Right ventricle myocardium superior (tissue), 1 donor: ENCODE results near the gene SLC14A1. TPM values are rescaled to one million over a fixed set of nuclear protein-coding genes. Genes with fewer than 3 reads are reported as not detected.
A peak's percentile ranks its signal among the peaks of the same experiment; 100 is the strongest.

Experiments
- ATAC-seq: fragments of 200-7000 bp; cut with Tn5 transposase; one replicate; pipeline ENCODE4 v1.9.1; 2020; ENCODE audit warnings: mild to moderate bottlenecking; ENCODE audit not compliant: poor library complexity
- DNase-seq: peaks from one replicate; pipeline ENCODE4 v3.0.0-alpha.2; 2020
- intact Hi-C: fragments of 100-400 bp; cut with DNase I; formaldehyde crosslinking; loops from one replicate; pipeline ENCODE4 v1.11.2; 2022
- total RNA-seq: library from RNA; stranded (reverse); fragmentation: NEBNext Ultra II Directional; extraction: Animal tissue kit (Norgen Biotek cat#: 25700); gene quantifications from one replicate; pipeline ENCODE4 v1.2.1, GENCODE V29; 2021
- donor health status: DM: no; HTN: yes; CAD: no; lungs with severe emphysema.

Gene SLC14A1
- total RNA-seq, 1 donor from 2014 or later, result 32.8 TPM

DNA sequence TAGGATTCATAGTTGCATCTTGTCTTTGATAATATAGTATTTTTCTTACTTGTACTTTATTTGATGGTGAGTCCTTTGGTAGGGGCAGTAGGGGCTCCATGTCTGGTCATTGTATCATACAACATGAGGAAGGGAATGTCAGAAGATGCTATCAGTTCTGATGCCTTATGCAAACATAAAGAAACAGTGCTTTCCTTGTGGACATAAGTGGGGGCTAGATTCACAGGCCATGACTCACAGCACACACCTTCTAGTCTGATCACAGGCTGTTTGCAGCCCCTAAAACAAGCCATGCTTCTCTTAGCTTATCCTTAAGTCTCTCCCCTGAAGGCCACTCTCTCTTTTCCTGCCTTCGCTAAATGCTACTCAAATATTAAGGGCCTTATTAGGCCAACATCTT is 10.7 kb upstream of the SLC14A1 start:
- DNase-seq (no peak), ATAC-seq (no peak)
- intact Hi-C loops, result no loop called here

DNA sequence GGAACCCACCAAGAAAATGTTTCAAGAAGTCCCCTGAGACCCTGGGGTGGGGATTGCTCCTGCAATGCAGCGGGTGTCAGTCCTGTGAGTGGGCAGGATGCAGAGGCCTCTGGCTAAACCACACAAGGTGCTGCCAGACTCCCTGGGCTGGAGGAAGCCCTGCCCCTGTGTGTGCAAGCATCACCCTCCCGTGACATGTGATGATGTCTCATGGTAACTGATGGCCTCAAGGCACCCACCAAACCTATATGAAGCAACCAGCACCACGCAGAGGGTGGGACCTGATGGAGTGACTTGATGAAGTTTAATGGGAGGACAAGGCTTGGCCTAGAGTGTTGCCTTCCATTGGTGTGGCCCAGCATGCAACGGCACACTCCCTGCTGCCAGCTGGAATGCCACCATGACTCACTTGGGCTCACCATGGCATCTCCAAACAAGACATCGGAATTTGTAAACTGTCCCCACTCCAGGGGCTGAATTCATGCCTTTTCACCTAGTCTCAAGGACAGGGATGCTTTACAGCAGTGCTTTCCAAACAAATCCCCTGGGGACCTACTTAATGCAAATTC is 8.7 kb upstream of the SLC14A1 start:
- intact Hi-C loops, result no loop called here
- no peak for DNase-seq
- ATAC-seq, result no peak

DNA sequence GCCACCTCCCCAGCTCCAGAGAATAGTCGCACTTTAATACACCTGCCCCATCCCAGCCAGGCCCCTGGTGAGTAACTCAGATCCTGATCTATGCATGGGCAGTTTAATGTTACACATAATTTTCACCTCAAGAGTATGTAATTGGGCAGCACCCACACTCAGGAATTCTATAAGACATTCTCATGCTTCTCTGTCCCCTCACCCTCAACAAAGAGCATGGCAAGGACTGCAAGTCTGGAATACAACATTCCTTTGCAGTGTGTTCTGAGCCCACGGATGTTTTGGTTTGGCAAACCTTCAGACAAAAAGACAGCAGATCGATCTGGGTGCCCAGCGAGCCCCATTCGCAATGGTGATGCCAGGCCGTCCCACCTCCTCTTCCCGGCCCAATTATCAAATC is 4.9 kb upstream of the SLC14A1 start:
- intact Hi-C loops, result no loop called here
- DNase-seq (no peak), ATAC-seq (no peak)

DNA sequence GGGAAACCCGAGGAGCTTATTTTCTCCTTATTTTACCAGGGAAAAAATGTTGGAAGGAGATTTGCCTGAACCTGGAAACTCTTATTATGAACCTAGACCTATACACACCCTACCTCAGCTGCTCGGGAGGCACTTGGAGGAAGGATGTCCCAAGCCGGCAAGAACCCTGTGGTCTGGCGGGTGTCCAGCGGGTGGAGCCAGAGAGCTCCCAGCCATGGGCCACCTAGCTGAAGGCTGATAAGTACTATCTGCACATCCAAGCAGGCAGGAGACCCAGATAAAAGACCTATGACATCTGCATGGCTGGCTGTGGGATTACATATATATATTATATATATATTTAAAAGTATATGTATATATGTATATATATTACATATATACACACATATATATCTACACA is 1.1 kb upstream of the SLC14A1 start:
- ATAC-seq (peak; percentile 78), DNase-seq (peak; percentile 82)
- intact Hi-C loops, result loop anchor here (2.0 kb wide), 1 partner anchor 116 kb away; no protein-coding TSS in a partner anchor

DNA sequence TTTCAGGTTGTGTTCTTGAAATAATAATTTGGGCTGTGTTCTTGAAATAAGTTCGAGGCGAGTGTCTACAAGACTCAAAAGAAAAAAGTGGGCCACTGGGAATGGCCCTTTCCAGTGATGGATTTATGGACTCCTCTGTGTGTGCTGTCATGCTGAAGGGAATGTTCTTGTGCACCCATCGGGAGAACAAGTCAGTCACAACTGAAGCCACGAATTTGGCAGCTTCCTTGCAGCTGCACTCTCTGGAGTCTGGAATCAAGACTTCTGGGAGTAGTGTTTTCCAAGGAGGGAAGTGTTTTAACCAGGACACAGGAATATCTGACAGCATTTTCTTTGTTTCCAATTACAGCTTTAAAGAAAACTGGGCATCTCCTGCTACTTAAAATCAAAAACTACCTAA is 620 bp downstream of the SLC14A1 start:
- intact Hi-C loops, result no loop called here
- DNase-seq (no peak), ATAC-seq (no peak)

DNA sequence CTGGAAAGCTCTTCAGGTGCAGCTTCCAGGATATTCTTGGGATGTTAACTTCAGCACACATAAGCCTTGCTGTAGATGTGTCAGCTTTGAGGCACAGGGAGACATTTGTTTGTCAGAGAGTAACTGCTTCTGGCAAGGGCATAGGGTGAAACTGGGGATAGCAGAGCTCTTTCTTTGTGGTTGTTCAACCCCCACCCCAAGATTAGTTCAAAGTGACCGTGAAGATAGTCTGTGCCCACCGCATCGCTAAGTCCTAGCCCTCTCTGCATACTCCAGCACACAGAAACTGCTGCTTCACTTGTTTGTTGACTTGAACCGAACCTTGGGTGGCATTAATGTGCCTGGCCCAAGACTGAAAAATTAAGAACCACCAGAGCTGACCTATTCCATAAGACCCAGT is 1.4 kb downstream of the SLC14A1 start:
- intact Hi-C loops, result no loop called here
- no peak for DNase-seq
- no peak for ATAC-seq

DNA sequence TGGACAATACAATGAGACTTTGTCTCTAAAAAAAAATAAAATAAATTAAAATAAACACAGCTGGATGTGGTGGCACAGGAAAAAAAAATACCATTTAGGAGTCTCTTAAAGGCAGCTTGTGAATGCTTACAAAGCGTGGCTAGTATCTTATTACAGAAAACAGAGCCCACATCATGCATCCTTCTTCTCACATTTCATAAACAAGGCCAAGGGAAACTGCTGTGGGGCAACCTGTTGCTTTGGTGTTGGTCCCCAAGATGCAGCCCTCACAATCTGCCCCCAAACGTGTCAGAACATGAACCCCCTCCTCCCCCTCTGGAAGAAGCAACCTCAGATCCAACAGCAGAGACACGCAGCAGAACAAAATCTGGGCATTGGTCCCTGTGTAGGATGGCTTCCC is 2.6 kb downstream of the SLC14A1 start:
- no peak for DNase-seq
- intact Hi-C loops, result no loop called here
- ATAC-seq, result no peak

DNA sequence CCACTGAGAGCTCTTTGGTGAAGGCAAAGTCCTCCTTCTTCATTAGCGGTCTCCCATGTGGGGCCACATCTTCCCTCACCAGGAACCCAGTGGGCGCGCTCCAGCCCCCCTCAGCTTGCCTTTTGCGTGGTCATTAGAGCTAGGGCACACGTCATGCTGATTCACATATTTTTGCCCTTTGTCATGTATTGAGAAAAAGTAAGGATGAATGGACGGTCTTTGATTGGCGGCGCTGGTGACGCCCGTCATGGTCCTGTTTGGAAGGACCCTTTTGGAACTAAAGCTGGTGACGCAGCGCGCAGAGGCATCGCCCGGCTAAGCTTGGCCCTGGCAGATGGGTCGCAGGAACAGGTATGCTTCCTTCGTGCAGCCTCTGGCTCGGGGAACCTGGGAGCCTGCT is 3.1 kb downstream of the SLC14A1 start:
- intact Hi-C loops, result no loop called here
- ATAC-seq (no peak), DNase-seq (no peak)

DNA sequence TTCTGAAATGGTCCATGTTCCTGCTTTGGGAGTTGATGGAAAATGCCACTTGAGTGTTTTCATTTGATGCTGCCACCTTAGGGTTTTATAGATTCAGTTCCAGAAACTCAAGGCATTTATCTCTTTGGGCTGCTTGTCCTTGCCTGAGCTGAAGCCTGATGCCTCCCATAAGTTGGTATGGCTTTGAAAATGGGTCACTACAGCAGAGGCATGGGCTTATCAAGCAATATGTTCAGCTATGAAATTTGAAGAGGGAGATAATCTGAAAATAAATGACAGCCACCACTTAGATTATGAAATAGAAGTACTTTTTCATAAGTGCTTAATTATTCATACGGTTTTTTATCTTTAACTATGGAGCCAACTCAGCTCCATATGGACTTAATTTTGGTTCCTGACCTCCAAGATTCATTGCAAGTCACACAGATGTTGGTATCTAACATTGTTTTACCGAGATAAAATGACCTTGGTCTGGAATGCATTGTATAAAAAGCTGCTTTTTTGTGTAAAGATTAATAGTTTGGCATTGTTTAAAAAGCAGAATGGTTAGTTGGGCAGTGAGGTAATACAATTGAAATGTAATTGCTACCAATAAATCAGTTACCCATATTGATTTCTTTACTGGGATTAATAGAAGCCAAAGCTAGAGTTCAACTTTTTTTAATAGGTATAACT is 4.5 kb downstream of the SLC14A1 start:
- no peak for ATAC-seq
- intact Hi-C loops, result no loop called here
- no peak for DNase-seq

DNA sequence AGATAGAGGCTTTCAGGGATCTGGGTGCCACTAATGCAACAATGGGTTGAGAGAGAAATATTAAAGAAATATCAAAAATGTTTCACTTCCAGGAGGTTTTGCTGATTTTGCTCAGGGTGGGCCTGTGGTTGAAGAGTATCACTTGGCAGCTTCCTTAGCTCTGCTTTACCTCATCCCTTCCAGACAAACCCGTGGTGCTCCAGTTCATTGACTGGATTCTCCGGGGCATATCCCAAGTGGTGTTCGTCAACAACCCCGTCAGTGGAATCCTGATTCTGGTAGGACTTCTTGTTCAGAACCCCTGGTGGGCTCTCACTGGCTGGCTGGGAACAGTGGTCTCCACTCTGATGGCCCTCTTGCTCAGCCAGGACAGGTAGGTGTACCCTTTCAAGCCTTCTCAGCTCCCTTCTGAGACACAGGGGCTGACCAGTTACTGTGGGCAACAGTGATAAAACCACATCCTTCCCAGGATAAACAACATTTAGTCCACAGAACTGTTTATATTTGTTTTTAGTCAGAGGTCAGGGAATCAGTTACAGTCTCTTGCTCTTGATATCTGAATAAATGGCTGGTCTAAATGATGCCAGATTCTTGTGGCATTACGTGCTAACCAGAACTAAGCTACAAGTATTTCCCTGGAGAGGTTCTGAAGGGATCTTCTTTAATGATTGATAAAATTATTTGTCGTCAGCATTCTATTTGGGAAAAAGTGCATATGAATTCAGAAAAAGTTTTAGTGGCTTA is 7.0 kb downstream of the SLC14A1 start:
- no peak for ATAC-seq
- DNase-seq, result no peak
- intact Hi-C loops, result no loop called here

DNA sequence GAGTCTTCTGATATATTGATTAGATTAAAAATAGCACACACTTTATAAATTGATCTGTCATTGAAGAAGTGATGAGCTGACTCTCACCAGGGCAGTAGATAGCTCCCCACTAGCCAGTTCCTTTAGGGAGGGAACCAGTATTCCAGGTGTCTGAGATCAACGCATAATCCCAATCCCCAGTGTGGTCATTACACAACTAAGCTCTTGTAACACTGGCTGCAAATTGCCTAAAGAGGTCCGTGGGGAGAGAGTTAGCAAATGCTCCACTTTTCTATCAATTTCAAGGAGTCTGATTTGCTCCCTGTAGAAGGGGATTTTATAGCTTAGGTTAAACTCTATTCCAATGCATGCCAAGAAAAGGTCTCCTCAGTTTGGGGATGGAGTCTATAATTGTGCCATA is 7.7 kb downstream of the SLC14A1 start:
- ATAC-seq (no peak), DNase-seq (no peak)
- intact Hi-C loops, result no loop called here

DNA sequence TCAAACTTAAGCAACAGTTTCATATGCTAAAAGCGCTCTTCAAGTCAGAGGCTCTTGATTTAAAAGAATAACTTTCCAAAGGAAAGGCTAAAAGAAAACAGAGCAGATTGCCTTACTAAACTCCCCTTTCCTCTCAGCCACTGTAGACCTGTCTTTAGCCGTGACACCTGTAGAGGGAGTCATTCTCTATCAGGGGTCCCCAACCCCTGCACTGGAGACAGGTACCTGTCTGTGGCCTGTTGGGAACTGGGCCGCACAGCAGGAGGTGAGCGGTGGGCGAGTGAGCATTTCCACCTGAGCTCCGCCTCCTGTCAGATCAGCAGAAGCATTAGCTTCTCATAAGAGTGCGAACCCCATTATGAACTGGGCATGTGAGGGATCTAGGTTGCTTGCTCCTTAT is 9.6 kb downstream of the SLC14A1 start:
- DNase-seq, result no peak
- no peak for ATAC-seq
- intact Hi-C loops, result no loop called here

DNA sequence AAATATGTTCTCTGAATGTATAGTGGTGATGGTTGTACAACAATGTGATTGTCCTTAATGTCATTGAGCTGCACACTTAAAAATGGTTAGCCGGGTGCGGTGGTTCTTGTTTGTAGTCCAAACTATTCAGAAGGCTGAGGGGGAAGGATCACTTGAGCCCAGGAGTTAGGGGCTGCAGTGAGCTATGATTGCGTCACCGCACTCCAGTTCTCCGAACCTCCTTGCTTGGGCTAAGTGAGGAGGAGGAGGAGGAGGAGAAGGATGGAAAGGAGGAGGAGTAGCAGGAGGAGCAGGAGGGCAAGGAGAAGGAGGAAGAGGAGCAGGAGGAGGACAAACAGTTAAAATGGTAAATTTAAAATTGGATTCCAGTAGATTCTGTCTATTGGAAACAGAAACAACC is 10.5 kb downstream of the SLC14A1 start:
- ATAC-seq, result no peak
- intact Hi-C loops, result no loop called here
- DNase-seq, result no peak

DNA sequence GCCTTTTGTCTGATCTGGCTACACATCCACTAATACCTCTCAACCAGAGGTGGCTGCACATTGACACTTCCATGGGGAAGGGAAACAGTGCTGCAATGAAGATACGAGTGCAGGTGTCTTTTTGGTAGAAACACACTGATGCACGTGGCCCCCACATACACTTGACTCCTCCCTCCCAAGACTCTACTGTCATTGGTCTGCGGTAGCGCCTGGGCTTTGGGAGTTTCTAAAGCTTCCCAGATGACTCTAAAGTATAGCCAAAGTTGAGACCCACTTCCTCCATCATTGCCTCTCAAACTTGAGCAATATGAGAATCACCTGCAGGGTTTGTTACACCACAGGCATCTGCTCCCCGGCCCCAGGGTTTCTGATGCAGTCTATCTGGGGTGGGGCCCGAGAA is 11.0 kb downstream of the SLC14A1 start:
- DNase-seq (no peak), ATAC-seq (no peak)
- intact Hi-C loops, result no loop called here

DNA sequence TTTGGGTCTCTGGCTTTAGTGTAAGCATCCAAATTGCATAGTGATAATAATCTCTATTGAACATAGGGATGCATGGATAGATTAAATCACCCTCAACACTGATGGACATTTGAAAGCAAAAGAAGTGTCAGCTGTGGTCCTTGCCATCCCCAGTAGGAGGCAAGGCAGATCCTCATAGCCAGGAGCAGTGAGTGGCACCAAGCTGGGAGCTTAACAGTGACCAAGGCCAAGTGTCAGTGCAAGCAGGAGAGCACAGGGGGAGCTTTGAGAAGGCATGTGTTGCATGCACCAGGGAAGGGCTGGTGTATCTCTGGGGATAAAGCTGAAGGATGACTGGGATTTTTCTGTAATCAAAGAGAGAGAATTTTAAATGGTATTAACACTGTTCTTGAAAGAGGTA is 14.7 kb downstream of the SLC14A1 start:
- intact Hi-C loops, result no loop called here
- ATAC-seq (no peak), DNase-seq (no peak)

DNA sequence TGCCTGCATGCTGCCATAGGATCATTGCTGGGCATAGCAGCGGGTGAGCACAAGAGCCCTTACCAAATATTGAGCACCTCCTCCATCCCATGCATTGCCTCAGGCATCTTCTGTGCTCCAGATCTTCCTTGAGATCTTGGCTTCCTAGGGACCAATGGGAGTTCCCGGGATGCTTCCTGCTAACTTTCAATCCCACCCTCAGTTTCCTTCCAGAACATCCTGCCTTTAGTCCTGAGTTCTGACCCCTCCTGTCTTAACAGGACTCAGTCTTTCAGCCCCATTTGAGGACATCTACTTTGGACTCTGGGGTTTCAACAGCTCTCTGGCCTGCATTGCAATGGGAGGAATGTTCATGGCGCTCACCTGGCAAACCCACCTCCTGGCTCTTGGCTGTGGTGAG is 15.3 kb downstream of the SLC14A1 start:
- intact Hi-C loops, result no loop called here
- ATAC-seq (peak; percentile 46), DNase-seq (no peak)

DNA sequence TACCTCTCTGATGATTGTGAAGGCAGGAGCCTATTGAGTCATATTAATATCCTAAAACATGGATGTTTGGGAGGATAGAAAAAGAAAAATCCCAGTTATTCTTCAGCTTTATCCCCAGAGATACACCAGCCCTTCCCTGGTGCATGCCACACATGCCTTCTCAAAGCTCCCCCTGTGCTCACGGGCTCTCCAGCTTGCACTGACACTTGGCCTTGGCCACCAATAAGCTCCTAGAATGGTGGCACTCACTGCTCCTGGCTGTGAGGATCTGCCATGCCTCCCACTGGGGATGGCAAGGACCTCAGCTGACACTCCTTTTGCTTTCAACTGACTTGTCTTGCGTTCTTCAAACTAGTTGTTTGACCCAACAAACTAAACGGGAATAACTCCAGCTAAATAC is 15.9 kb downstream of the SLC14A1 start:
- intact Hi-C loops, result no loop called here
- ATAC-seq (peak; percentile 38), DNase-seq (no peak)

DNA sequence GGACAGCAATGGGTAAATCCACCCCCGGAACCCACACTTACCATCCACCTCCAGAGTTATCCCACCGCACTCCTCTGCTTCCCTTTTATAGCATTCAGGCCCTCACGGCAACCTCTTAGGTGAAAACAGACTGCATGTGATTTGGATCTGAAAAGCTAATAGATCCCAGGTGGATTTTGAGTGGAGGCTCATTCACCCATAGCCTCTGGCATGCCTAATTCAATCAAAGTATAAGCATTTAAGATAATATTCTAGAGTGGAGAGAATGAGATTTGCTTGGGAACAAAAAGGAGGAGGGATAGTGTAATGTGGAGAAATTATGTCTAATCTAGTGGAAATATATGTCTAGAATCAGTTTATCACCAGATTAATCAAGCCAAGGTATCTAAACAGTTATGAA is 17.1 kb downstream of the SLC14A1 start:
- ATAC-seq (no peak), DNase-seq (no peak)
- intact Hi-C loops, result no loop called here

DNA sequence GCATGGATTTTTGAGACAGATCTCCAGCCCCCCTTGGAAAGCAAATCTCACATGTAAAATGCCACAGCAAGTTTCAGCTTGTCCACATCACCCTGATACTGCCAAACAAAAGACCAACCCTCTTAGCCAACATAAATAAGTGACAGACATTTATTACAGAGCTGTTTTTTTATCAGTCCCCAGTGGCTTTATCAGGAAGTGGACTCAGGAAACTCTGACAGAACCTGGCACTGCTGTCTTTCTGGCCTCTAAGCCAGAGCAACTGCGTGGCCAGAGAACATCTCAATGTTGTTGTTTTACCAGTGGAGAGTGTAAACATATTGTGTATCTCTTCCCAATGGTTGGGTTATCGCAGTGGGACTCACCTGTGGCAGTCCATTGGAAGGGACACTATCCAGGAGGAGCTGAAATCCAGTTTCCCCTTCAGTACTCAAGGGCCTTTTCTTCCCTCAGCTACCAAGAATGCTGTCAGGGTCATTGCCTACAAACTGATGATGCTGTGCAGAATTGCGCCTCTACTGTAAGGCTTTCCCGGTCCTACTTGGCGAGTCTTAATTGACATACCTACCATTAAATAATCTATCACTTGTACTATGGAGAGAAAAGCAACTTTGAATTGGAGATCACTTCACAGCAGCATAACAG is 22.0 kb downstream of the SLC14A1 start:
- peak; percentile 90 for ATAC-seq
- intact Hi-C loops, result no loop called here
- no peak for DNase-seq

DNA sequence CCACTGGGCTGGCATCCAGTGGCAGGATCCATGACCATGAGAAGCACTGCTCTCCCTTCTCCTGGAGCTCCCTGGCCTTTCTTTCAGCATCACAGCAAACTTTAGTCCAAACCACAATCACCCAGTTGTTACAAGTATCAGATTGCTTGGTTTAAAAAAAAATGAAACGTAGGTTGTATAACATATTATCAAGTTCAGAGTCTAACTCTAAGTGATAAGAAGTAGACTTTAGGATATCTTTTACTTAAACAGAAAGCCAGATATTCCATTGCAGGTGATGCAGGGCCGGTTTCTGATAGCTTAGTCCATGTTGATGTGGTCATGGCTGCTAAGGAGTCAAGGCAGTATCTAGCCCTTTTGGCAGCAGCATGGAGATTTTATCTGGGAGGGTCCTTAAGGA is 24.5 kb downstream of the SLC14A1 start:
- DNase-seq (no peak), ATAC-seq (no peak)
- intact Hi-C loops, result no loop called here
